ENCODE data around the gene NCOA1.

Gene NCOA1

GRCh38 chr2:24743924-24744323 lies 252.9 kb downstream of the NCOA1 start:
- no peak for DNase-seq (ENCODE audit: low spot score)

GRCh38 chr2:24744356-24744755 lies 253.3 kb downstream of the NCOA1 start:
- no peak for DNase-seq (ENCODE audit: low spot score)

- DNase-seq (ENCODE audit: low spot score): no peak
Measured at GRCh38 chr2:24745825-24746224, 254.8 kb downstream of the NCOA1 start.

GRCh38 chr2:24747299-24747698 lies 256.2 kb downstream of the NCOA1 start:
- no peak for DNase-seq (ENCODE audit: low spot score)

- DNase-seq (ENCODE audit: low spot score): no peak
Measured at GRCh38 chr2:24749069-24749691, 258.1 kb downstream of the NCOA1 start.

- no peak for DNase-seq (ENCODE audit: low spot score)
Measured at GRCh38 chr2:24754985-24755705, 264.1 kb downstream of the NCOA1 start.

- DNase-seq (ENCODE audit: low spot score): no peak
Measured at GRCh38 chr2:24756789-24757188, 265.7 kb downstream of the NCOA1 start.

- no peak for DNase-seq (ENCODE audit: low spot score)
Measured at GRCh38 chr2:24761866-24762265, 270.8 kb downstream of the NCOA1 start.

GRCh38 chr2:24762518-24762917 lies 271.5 kb downstream of the NCOA1 start:
- DNase-seq (ENCODE audit: low spot score): no peak

GRCh38 chr2:24763843-24764242 lies 272.8 kb downstream of the NCOA1 start:
- no peak for DNase-seq (ENCODE audit: low spot score)

GRCh38 chr2:24766609-24767008 lies 275.6 kb downstream of the NCOA1 start:
- DNase-seq (ENCODE audit: low spot score): no peak

- DNase-seq (ENCODE audit: low spot score): no peak
Measured at GRCh38 chr2:24768013-24768412, 277.0 kb downstream of the NCOA1 start.

GRCh38 chr2:24768601-24769000 lies 277.5 kb downstream of the NCOA1 start:
- no peak for DNase-seq (ENCODE audit: low spot score)

- no peak for DNase-seq (ENCODE audit: low spot score)
Measured at GRCh38 chr2:24771061-24771460, 280.0 kb downstream of the NCOA1 start.

GRCh38 chr2:24771764-24772586 lies 280.9 kb downstream of the NCOA1 start:
- no peak for DNase-seq (ENCODE audit: low spot score)

GRCh38 chr2:24774373-24774772 lies 283.3 kb downstream of the NCOA1 start:
- DNase-seq (ENCODE audit: low spot score): no peak

- no peak for DNase-seq (ENCODE audit: low spot score)
Measured at GRCh38 chr2:24779116-24779515, 288.1 kb downstream of the NCOA1 start.

- no peak for DNase-seq (ENCODE audit: low spot score)
Measured at GRCh38 chr2:24783641-24784040, 292.6 kb downstream of the NCOA1 start.

- no peak for DNase-seq (ENCODE audit: low spot score)
Measured at GRCh38 chr2:24785671-24786321, 294.7 kb downstream of the NCOA1 start.

GRCh38 chr2:24787532-24787931 lies 296.5 kb downstream of the NCOA1 start:
- DNase-seq (ENCODE audit: low spot score): no peak

GRCh38 chr2:24788816-24789215 lies 297.8 kb downstream of the NCOA1 start:
- DNase-seq (ENCODE audit: low spot score): no peak

GRCh38 chr2:24791452-24791851 lies 300.4 kb downstream of the NCOA1 start:
- DNase-seq (ENCODE audit: low spot score): no peak

- DNase-seq (ENCODE audit: low spot score): no peak
Measured at GRCh38 chr2:24792542-24792873, 301.5 kb downstream of the NCOA1 start.

Data from AG08396 (cell line).